ENCODE data around the gene CD300H. TPM values are rescaled to one million over a fixed set of nuclear protein-coding genes. Genes with fewer than 3 reads are reported as not detected.

Gene CD300H
- total RNA-seq, 4 donors from 2014 or later = not detected

GRCh38 chr17:74544991-74545842 lies 22.1 kb downstream of the CD300H start:
- no peaks in the 10 kb centered on the region for H3K36me3 ChIP-seq
- no peak overlapping the region for H3K27ac ChIP-seq
- H3K27me3 ChIP-seq = peaks cover 1% of the 10 kb centered on the region
- DNase-seq (ENCODE audit: low spot score in 2 of 2) = no peak
- WGBS = 84% methylated on average over 16 of the region's 16 CpGs
- H3K4me1 ChIP-seq = no peaks in the 10 kb centered on the region
- TF ChIP-seq EP300 (IDR thresholded peaks at IDR 0.05) (no peak), POLR2A (IDR thresholded peaks at IDR 0.05) (no peak), CTCF (IDR thresholded peaks at IDR 0.05) (no peak), POLR2AphosphoS5 (IDR thresholded peaks at IDR 0.05) (no peak)
- H3K4me3 ChIP-seq = peak overlapping the region; percentile 30
- no peaks in the 10 kb centered on the region for H3K9me3 ChIP-seq

- no peaks in the 10 kb centered on the region for H3K4me1 ChIP-seq
- H3K9me3 ChIP-seq = no peaks in the 10 kb centered on the region
- TF ChIP-seq EP300 (IDR thresholded peaks at IDR 0.05) (no peak), POLR2A (IDR thresholded peaks at IDR 0.05) (no peak), CTCF (IDR thresholded peaks at IDR 0.05) (no peak), POLR2AphosphoS5 (IDR thresholded peaks at IDR 0.05) (no peak)
- H3K27ac ChIP-seq = no peak overlapping the region
- no peak for DNase-seq (ENCODE audit: low spot score in 2 of 2)
- H3K36me3 ChIP-seq = no peaks in the 10 kb centered on the region
- 91% methylated on average over 13 of the region's 18 CpGs for WGBS
- no peak overlapping the region for H3K4me3 ChIP-seq
- H3K27me3 ChIP-seq = no peaks in the 10 kb centered on the region
Observed at GRCh38 chr17:74543891-74544760, 23.2 kb downstream of the CD300H start.

- 76% methylated on average over 14 of the region's 14 CpGs for WGBS
- Histone ChIP-seq H3K4me3 (no peak overlapping the region), H3K27ac (no peak overlapping the region), H3K4me1 (no peaks in the 10 kb centered on the region), H3K27me3 (no peaks in the 10 kb centered on the region), H3K9me3 (no peaks in the 10 kb centered on the region), H3K36me3 (no peaks in the 10 kb centered on the region)
- no peak for DNase-seq (ENCODE audit: low spot score in 2 of 2)
- TF ChIP-seq EP300 (IDR thresholded peaks at IDR 0.05) (no peak), CTCF (IDR thresholded peaks at IDR 0.05) (no peak), POLR2AphosphoS5 (IDR thresholded peaks at IDR 0.05) (no peak), POLR2A (IDR thresholded peaks at IDR 0.05) (no peak)
Observed at GRCh38 chr17:74543406-74543805, 23.9 kb downstream of the CD300H start.

- no peaks in the 10 kb centered on the region for H3K9me3 ChIP-seq
- TF ChIP-seq CTCF (IDR thresholded peaks at IDR 0.05) = no peak
- no peak for TF ChIP-seq POLR2A (IDR thresholded peaks at IDR 0.05)
- TF ChIP-seq EP300 (IDR thresholded peaks at IDR 0.05) = no peak
- TF ChIP-seq POLR2AphosphoS5 (IDR thresholded peaks at IDR 0.05) = no peak
- no peak overlapping the region for H3K27ac ChIP-seq
- no peaks in the 10 kb centered on the region for H3K4me1 ChIP-seq
- H3K4me3 ChIP-seq = no peak overlapping the region
- no peaks in the 10 kb centered on the region for H3K27me3 ChIP-seq
- 85% methylated on average over 15 of the region's 17 CpGs for WGBS
- no peak for DNase-seq (ENCODE audit: low spot score in 2 of 2)
- H3K36me3 ChIP-seq = no peaks in the 10 kb centered on the region
Observed at GRCh38 chr17:74542727-74543383, 24.5 kb downstream of the CD300H start.
